GM19324 (cell line): ENCODE data around the gene SPATA17.

Experiments used
- ATAC-seq: cut with Tn5 transposase; IDR thresholded peaks from one replicate; pipeline ENCODE4 v1.9.1; 2021; ENCODE audit warnings: mild to moderate bottlenecking, moderate library complexity; ENCODE audit not compliant: unreplicated experiment, low FRiP score

The SPATA17 gene

GRCh38 chr1:217846733-217847132 lies 215.6 kb downstream of the SPATA17 start:
- ATAC-seq: no peak

GRCh38 chr1:217847643-217848042 lies 216.5 kb downstream of the SPATA17 start:
- ATAC-seq: no peak

- ATAC-seq: no peak
Observed at GRCh38 chr1:217856342-217857034, 225.3 kb downstream of the SPATA17 start.

GRCh38 chr1:217857061-217857460 lies 225.9 kb downstream of the SPATA17 start:
- no peak for ATAC-seq

GRCh38 chr1:217861658-217862057 lies 230.5 kb downstream of the SPATA17 start:
- ATAC-seq: no peak

GRCh38 chr1:217867446-217867995 lies 236.4 kb downstream of the SPATA17 start:
- ATAC-seq: no peak

GRCh38 chr1:217871955-217872354 lies 240.8 kb downstream of the SPATA17 start:
- no peak for ATAC-seq

- no peak for ATAC-seq
Observed at GRCh38 chr1:217875229-217875628, 244.1 kb downstream of the SPATA17 start.

GRCh38 chr1:217876401-217876800 lies 245.3 kb downstream of the SPATA17 start:
- ATAC-seq: no peak

- ATAC-seq: no peak
Observed at GRCh38 chr1:217876896-217877295, 245.8 kb downstream of the SPATA17 start.

GRCh38 chr1:217881131-217881543 lies 250.0 kb downstream of the SPATA17 start:
- ATAC-seq: no peak

GRCh38 chr1:217881607-217882332 lies 250.6 kb downstream of the SPATA17 start:
- ATAC-seq: no peak

- ATAC-seq: no peak
Observed at GRCh38 chr1:217885181-217885580, 254.0 kb downstream of the SPATA17 start.

GRCh38 chr1:217888328-217888727 lies 257.2 kb downstream of the SPATA17 start:
- ATAC-seq: no peak

- ATAC-seq: no peak
Observed at GRCh38 chr1:217889401-217889800, 258.3 kb downstream of the SPATA17 start.

- no peak for ATAC-seq
Observed at GRCh38 chr1:217891966-217892365, 260.8 kb downstream of the SPATA17 start.

GRCh38 chr1:217892750-217893149 lies 261.6 kb downstream of the SPATA17 start:
- ATAC-seq: no peak

GRCh38 chr1:217895841-217896240 lies 264.7 kb downstream of the SPATA17 start:
- no peak for ATAC-seq

- no peak for ATAC-seq
Observed at GRCh38 chr1:217896490-217896889, 265.3 kb downstream of the SPATA17 start.

GRCh38 chr1:217897100-217897499 lies 266.0 kb downstream of the SPATA17 start:
- no peak for ATAC-seq

GRCh38 chr1:217899614-217900013 lies 268.5 kb downstream of the SPATA17 start:
- no peak for ATAC-seq

- no peak for ATAC-seq
Observed at GRCh38 chr1:217907504-217907903, 276.4 kb downstream of the SPATA17 start.
